H1 (cell line): ENCODE results near the gene MEA1. TPM values are rescaled to one million over a fixed set of nuclear protein-coding genes. Genes with fewer than 3 reads are reported as not detected.

Experiments
- CTCF ChIA-PET: fragments of 300-600 bp; sonication (Branson Sonifier 250); formaldehyde crosslinking; loops from one replicate; lab custom pipeline; 2021; ENCODE audit not compliant: partially characterized antibody; lab: Charles Lee
- POLR2A ChIA-PET: fragments of 300-600 bp; sonication (Branson Sonifier 250); formaldehyde crosslinking; loops from one replicate; lab custom pipeline; 2021; ENCODE audit warnings: inconsistent platforms; ENCODE audit not compliant: partially characterized antibody; lab: Charles Lee
- DNase-seq, 2 experiments: peaks; one replicate each; pipeline versions ENCODE4 v3.0.0 to v3.0.0-alpha.2; 2010 to 2022; ENCODE audit warnings: low spot score in 2 of 2, low read depth in 1 of 2, mixed read lengths in 1 of 2
- FAIRE-seq: peaks from 2 replicates; lab custom pipeline; 2011; peaks lifted over from hg19 to GRCh38; lab: Jason Lieb, UNC
- H2AFZ ChIP-seq: 2 replicates; pipeline ENCODE4 v1.8.1; 2012; ENCODE audit warnings: low read length, inconsistent platforms
- H2AK5ac ChIP-seq: 2 replicates; pipeline ENCODE4 v1.6.1; 2013; ENCODE audit warnings: low read depth, low read length
- H2BK120ac ChIP-seq: replicated peaks from 2 replicates; pipeline ENCODE3; 2013; ENCODE audit warnings: low read depth, low read length, inconsistent platforms
- H2BK12ac ChIP-seq: 2 replicates; pipeline ENCODE4 v1.6.1; 2013; ENCODE audit warnings: low read depth, low read length
- H2BK15ac ChIP-seq: 2 replicates; pipeline ENCODE4 v1.6.1; 2013; ENCODE audit warnings: low read length
- H2BK20ac ChIP-seq: 2 replicates; pipeline ENCODE4 v1.6.1; 2013; ENCODE audit warnings: low read length
- H2BK5ac ChIP-seq: 2 replicates; pipeline ENCODE4 v1.6.1; 2013; ENCODE audit warnings: low read depth, low read length
- H3K14ac ChIP-seq: 2 replicates; pipeline ENCODE4 v1.6.1; 2013; ENCODE audit warnings: inconsistent platforms; ENCODE audit not compliant: insufficient read length
- H3K18ac ChIP-seq: 2 replicates; pipeline ENCODE4 v1.6.1; 2013; ENCODE audit warnings: low read length; ENCODE audit errors: extremely low read depth
- H3K23ac ChIP-seq: 2 replicates; pipeline ENCODE4 v1.6.1; 2013; ENCODE audit warnings: inconsistent platforms; ENCODE audit not compliant: insufficient read length
- H3K23me2 ChIP-seq: 2 replicates; pipeline ENCODE4 v1.6.1; 2013; ENCODE audit warnings: low read depth, low read length
- H3K27ac ChIP-seq: 2 replicates; pipeline ENCODE4 v1.6.1; 2011; ENCODE audit warnings: low read depth, low read length, inconsistent platforms
- H3K27me3 ChIP-seq, 4 experiments: replicated peaks in 1 of 4; 1 replicate in 1 of 4; 2 replicates in 3 of 4; pipeline versions ENCODE4 v1.6.1 to v1.8.1; 2011 to 2013; ENCODE audit warnings: low read length in 3 of 4, mild to moderate bottlenecking in 3 of 4, inconsistent platforms in 2 of 4, mixed read lengths in 2 of 4, moderate library complexity in 1 of 4; ENCODE audit not compliant: control insufficient read depth in 3 of 4, insufficient read depth in 3 of 4; ENCODE audit errors: extremely low read depth in 1 of 4
- H3K36me3 ChIP-seq, 4 experiments: 2 replicates each; pipeline versions ENCODE4 v1.6.1 to v1.8.1; 2011 to 2013; ENCODE audit warnings: mild to moderate bottlenecking in 4 of 4, low read length in 3 of 4, moderate library complexity in 2 of 4, control low read depth in 1 of 4, inconsistent platforms in 1 of 4; ENCODE audit not compliant: insufficient read depth in 4 of 4, control insufficient read depth in 2 of 4
- H3K4ac ChIP-seq: replicated peaks from 2 replicates; pipeline ENCODE3; 2013; ENCODE audit warnings: low read length, low read depth, mixed read lengths, inconsistent platforms; ENCODE audit not compliant: insufficient read length
- H3K4me1 ChIP-seq, 4 experiments: replicated peaks in 1 of 4; 1 replicate in 1 of 4; 2 replicates in 3 of 4; pipeline versions ENCODE4 v1.6.1 to v1.8.1; 2011 to 2013; ENCODE audit warnings: low read length in 3 of 4, inconsistent platforms in 2 of 4, mixed read lengths in 1 of 4; ENCODE audit not compliant: insufficient read depth in 4 of 4, control insufficient read depth in 3 of 4
- H3K4me2 ChIP-seq, 2 experiments: 2 replicates each; pipeline versions ENCODE4 v1.6.1 to v1.8.1; 2011 to 2013; ENCODE audit warnings: low read depth in 2 of 2, low read length in 2 of 2, control low read depth in 1 of 2, inconsistent platforms in 1 of 2, mild to moderate bottlenecking in 1 of 2; ENCODE audit not compliant: insufficient read depth in 1 of 2
- H3K4me3 ChIP-seq, 4 experiments: fragments of 200-600, 300-600 bp in 1 of 4; sonication (generic), shearing (Covaris generic), sonication (Bioruptor Twin) in 1 of 4; 2 replicates each; pipeline versions ENCODE4 v1.5.1 to v1.8.1; 2011 to 2016; ENCODE audit warnings: low read length in 4 of 4, low read depth in 3 of 4, control low read depth in 2 of 4, inconsistent platforms in 2 of 4, mild to moderate bottlenecking in 2 of 4, mixed read lengths in 1 of 4, moderate library complexity in 1 of 4; ENCODE audit not compliant: insufficient read depth in 2 of 4; ENCODE audit errors: extremely low read depth in 1 of 4
- H3K56ac ChIP-seq: replicated peaks from 2 replicates; pipeline ENCODE3; 2013; ENCODE audit warnings: low read depth, mild to moderate bottlenecking, mixed read lengths, low read length, inconsistent platforms; ENCODE audit not compliant: insufficient read length
- H3K79me1 ChIP-seq: 2 replicates; pipeline ENCODE4 v1.6.1; 2013; ENCODE audit warnings: low read depth, low read length, control low read depth
- H3K79me2 ChIP-seq, 2 experiments: 2 replicates each; pipeline versions ENCODE4 v1.6.1 to v1.8.1; 2012 to 2013; ENCODE audit warnings: low read length in 2 of 2, mild to moderate bottlenecking in 2 of 2, inconsistent platforms in 1 of 2; ENCODE audit not compliant: insufficient read depth in 2 of 2, control insufficient read depth in 1 of 2
- H3K9ac ChIP-seq, 4 experiments: replicated peaks in 1 of 4; 1 replicate in 1 of 4; 2 replicates in 3 of 4; pipeline versions ENCODE4 v1.6.1 to v1.8.1; 2011 to 2013; ENCODE audit warnings: low read depth in 3 of 4, low read length in 3 of 4, control low read depth in 2 of 4, mild to moderate bottlenecking in 2 of 4, moderate library complexity in 2 of 4, inconsistent platforms in 1 of 4; ENCODE audit errors: extremely low read depth in 1 of 4
- H3K9me3 ChIP-seq, 2 experiments: 2 replicates each; pipeline versions ENCODE4 v1.6.1 to v1.8.1; 2012 to 2013; ENCODE audit warnings: mild to moderate bottlenecking in 2 of 2, moderate library complexity in 2 of 2, control low read depth in 1 of 2, inconsistent platforms in 1 of 2, low read depth in 1 of 2, low read length in 1 of 2, mixed read lengths in 1 of 2; ENCODE audit not compliant: insufficient read depth in 2 of 2
- H4K20me1 ChIP-seq, 2 experiments: replicated peaks in 1 of 2; 2 replicates each; pipeline versions ENCODE3 to v1.8.1; 2011 to 2013; ENCODE audit warnings: inconsistent platforms in 2 of 2, low read length in 2 of 2, mild to moderate bottlenecking in 1 of 2; ENCODE audit not compliant: insufficient read depth in 2 of 2, control insufficient read depth in 1 of 2
- H4K5ac ChIP-seq: 2 replicates; pipeline ENCODE4 v1.6.1; 2013; ENCODE audit warnings: low read length, low read depth, mixed read lengths, inconsistent platforms; ENCODE audit not compliant: insufficient read length
- H4K8ac ChIP-seq: 2 replicates; pipeline ENCODE4 v1.8.0; 2013; ENCODE audit warnings: mild to moderate bottlenecking, moderate library complexity, low read length, inconsistent platforms; ENCODE audit not compliant: insufficient read depth; ENCODE audit errors: extremely low read depth
- H4K91ac ChIP-seq: replicated peaks from 2 replicates; pipeline ENCODE3; 2013; ENCODE audit warnings: low read length, mixed read lengths, inconsistent platforms; ENCODE audit not compliant: insufficient read length
- ATF2 ChIP-seq: IDR thresholded peaks from 2 replicates; pipeline ENCODE4 v1.6.1; 2012; ENCODE audit warnings: low read length, inconsistent platforms
- BCL11A ChIP-seq, 2 experiments: IDR thresholded peaks; one replicate each; pipeline ENCODE4 v1.6.1; 2011; ENCODE audit warnings: low read depth in 2 of 2, low read length in 2 of 2, mild to moderate bottlenecking in 2 of 2
- GABPA ChIP-seq: IDR thresholded peaks from 2 replicates; pipeline ENCODE4 v1.6.1; 2011; ENCODE audit warnings: mild to moderate bottlenecking, low read length, moderate library complexity, borderline replicate concordance; ENCODE audit not compliant: insufficient read depth
- RBBP5 ChIP-seq: IDR thresholded peaks from 2 replicates; pipeline ENCODE4 v1.7.1; 2012; ENCODE audit warnings: low read depth, mild to moderate bottlenecking, inconsistent platforms, low read length, moderate library complexity, borderline replicate concordance
- USF2 ChIP-seq: IDR thresholded peaks from 2 replicates; pipeline ENCODE4 v1.6.1; 2011; ENCODE audit warnings: low read length, improper control_type of control experiment
- WGBS, 2 experiments: shearing (Covaris generic) in 1 of 2; methylation state at CpG; one replicate each; pipeline versions ENCODE4 v1.1.6 to v1.1.7; 2013 to 2015; ENCODE audit warnings: low lambda C conversion rate in 2 of 2, mixed read lengths in 2 of 2, inconsistent platforms in 1 of 2, low coverage in 1 of 2, missing lambda C conversion rate in 1 of 2; ENCODE audit not compliant: insufficient replicate concordance in 2 of 2, insufficient coverage in 1 of 2, insufficient read length in 1 of 2; ENCODE audit errors: extremely low coverage in 1 of 2, missing lambda C conversion rate in 1 of 2; 5-methylcytosine and 5-hydroxymethylcytosine counted together
- polyA plus RNA-seq, 7 experiments: library from polyadenylated mRNA; depleted of rRNA in 3 of 7; stranded (reverse) in 5 of 7; unstranded in 2 of 7; fragments of >200 nt in 5 of 7; fragments of 200-250 nt in 2 of 7; gene quantifications; 1 replicate in 5 of 7; 2 replicates in 1 of 7; 4 replicates in 1 of 7; pipeline versions ENCODE4 v1.2.1 to v1.2.3, GENCODE V29; 2011 to 2013; ENCODE audit warnings: missing spikeins in 2 of 7, mixed read lengths in 2 of 7
- total RNA-seq: library from RNA; stranded (reverse); fragmentation: NEBNext Ultra II Directional; extraction: Animal tissue kit (Norgen Biotek cat#: 25700); gene quantifications from 2 replicates; pipeline ENCODE4 v1.2.1, GENCODE V29; 2021

The MEA1 gene
- total and polyA plus RNA-seq, 2 of the 8 experiments (the other 6 are each of a cell fraction or from before 2014, with no cell fraction given) = 94.2 to 96.4 TPM

- POLR2A ChIA-PET = interaction anchor here (0.7 to 2.0 kb wide), 9 partner anchors 11 to 70 kb away, joined by 3 to 11 read pairs (median 3); partner anchors contain the start of gene RRP36
- Histone ChIP-seq H2BK120ac (no peak overlapping the region), H3K27me3 (no peaks in the 10 kb centered on the region), H3K18ac (no peak overlapping the region), H3K9ac (no peak overlapping the region), H3K36me3 (peaks cover 15 to 53% (median 35%) of the 10 kb centered on the region in 4 experiments), H2BK5ac (no peak overlapping the region), H3K23me2 (no peaks in the 10 kb centered on the region), H3K79me2 (peaks cover 0 to 3% of the 10 kb centered on the region in 2 experiments; a peak in 1 of 4 replicates), H3K4me3 (no peak overlapping the region), H2AK5ac (no peak overlapping the region), H3K14ac (no peak overlapping the region), H2BK12ac (no peak overlapping the region), H3K79me1 (peaks cover 3% of the 10 kb centered on the region), H4K20me1 (peaks cover 0 to 14% of the 10 kb centered on the region in 2 experiments), H3K4me1 (no peaks in the 10 kb centered on the region), H3K27ac (no peak overlapping the region), H3K56ac (no peak overlapping the region), H3K23ac (no peak overlapping the region), H3K9me3 (no peaks in the 10 kb centered on the region), H3K4ac (no peak overlapping the region), H2BK20ac (no peak overlapping the region), H4K5ac (no peak overlapping the region), H4K91ac (no peak overlapping the region), H2BK15ac (no peak overlapping the region), H3K4me2 (no peak overlapping the region), H2AFZ (no peak overlapping the region), H4K8ac (no peak overlapping the region)
- TF ChIP-seq GABPA (no peak), RBBP5 (no peak), USF2 (no peak), BCL11A (IDR thresholded peaks at IDR 0.05; ENCODE audit: low read depth in 2 of 2, low read length in 2 of 2) (no peak), ATF2 (no peak)
- no peak for FAIRE-seq
- 88% methylated on average over 9 of the region's 9 CpGs; no CpG with 5 or more reads in 1 of the 2 experiments for WGBS, 2 experiments
- CTCF ChIA-PET = interaction anchor here (0.8 to 6.0 kb wide), 15 partner anchors 7 to 359 kb away, joined by 3 to 33 read pairs (median 4); partner anchors contain the start of gene RRP36
- DNase-seq = no peak
Observed at GRCh38 chr6:43007126-43007525, 6.6 kb downstream of the MEA1 start.
